ENCODE data around the gene SYNGR3.

GRCh38 chr16:1980770-1981087 is 9.0 kb upstream of the SYNGR3 start:
- TF ChIP-seq YY1 (IDR thresholded peaks at IDR 0.05; ENCODE audit: insufficient read depth, insufficient read length) (no peak), SUZ12 (IDR thresholded peaks at IDR 0.05; ENCODE audit: extremely low read depth, insufficient read depth, insufficient read length) (no peak)

Measured in NT2/D1 (cell line).